PC-3 (cell line): ENCODE results near the gene CACNA1C.

ENCODE experiments used
- EZH2 ChIP-seq: fragments of 300-600 bp; sonication (generic); IDR thresholded peaks from one replicate; pipeline ENCODE4 v1.6.1; 2017; ENCODE audit warnings: antibody characterized with exemption, mild to moderate bottlenecking, low read length; ENCODE audit not compliant: unreplicated experiment
- TF ChIP-seq, protein P1 (sequence below): fragments of 300-600 bp; sonication (generic); conservative IDR thresholded peaks from 2 replicates; pipeline ENCODE4 v1.5.1; 2017; ENCODE audit warnings: antibody characterized with exemption, low read depth, mild to moderate bottlenecking, low read length

- TF ChIP-seq EZH2: no peak
- TF ChIP-seq, protein P1, sequence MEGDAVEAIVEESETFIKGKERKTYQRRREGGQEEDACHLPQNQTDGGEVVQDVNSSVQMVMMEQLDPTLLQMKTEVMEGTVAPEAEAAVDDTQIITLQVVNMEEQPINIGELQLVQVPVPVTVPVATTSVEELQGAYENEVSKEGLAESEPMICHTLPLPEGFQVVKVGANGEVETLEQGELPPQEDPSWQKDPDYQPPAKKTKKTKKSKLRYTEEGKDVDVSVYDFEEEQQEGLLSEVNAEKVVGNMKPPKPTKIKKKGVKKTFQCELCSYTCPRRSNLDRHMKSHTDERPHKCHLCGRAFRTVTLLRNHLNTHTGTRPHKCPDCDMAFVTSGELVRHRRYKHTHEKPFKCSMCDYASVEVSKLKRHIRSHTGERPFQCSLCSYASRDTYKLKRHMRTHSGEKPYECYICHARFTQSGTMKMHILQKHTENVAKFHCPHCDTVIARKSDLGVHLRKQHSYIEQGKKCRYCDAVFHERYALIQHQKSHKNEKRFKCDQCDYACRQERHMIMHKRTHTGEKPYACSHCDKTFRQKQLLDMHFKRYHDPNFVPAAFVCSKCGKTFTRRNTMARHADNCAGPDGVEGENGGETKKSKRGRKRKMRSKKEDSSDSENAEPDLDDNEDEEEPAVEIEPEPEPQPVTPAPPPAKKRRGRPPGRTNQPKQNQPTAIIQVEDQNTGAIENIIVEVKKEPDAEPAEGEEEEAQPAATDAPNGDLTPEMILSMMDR: no peak
Measured at GRCh38 chr12:2084553-2085296, 31.9 kb downstream of the CACNA1C start.
